Measurements from ENCODE around the gene RAB11FIP3. TPM values are rescaled to one million over a fixed set of nuclear protein-coding genes. Genes with fewer than 3 reads are reported as not detected.
"Not testable (repeated sequence)": the region's sequence is repeated elsewhere in the genome, so short reads cannot be mapped to it uniquely, and the experiment has no call there.

Gene RAB11FIP3
- polyA plus RNA-seq, 1 experiment, result 13.3 TPM

- Histone ChIP-seq H3K36me3 (ENCODE audit: control insufficient read depth, insufficient read depth, low read length) (peaks cover 8% of the 10 kb centered on the region), H3K27me3 (ENCODE audit: control insufficient read depth, insufficient read depth, low read length) (no peaks in the 10 kb centered on the region), H3K4me3 (ENCODE audit: low read depth, low read length) (no peak overlapping the region)
- CTCF ChIA-PET, result interaction anchor here (0.6 kb wide), 1 partner anchor 19 kb away, joined by 3 read pairs; no protein-coding TSS in a partner anchor
- DNase-seq (ENCODE audit: low read depth), result no peak
- TF ChIP-seq CTCF (IDR thresholded peaks at IDR 0.05; ENCODE audit: insufficient read depth, low read depth, low read length), result no peak
- POLR2A ChIA-PET, result no interaction called here
Observed at GRCh38 chr16:466651-467050, 41.2 kb downstream of the RAB11FIP3 start.

- DNase-seq (ENCODE audit: low read depth); H3K4me3 ChIP-seq (ENCODE audit: low read depth, low read length); H3K27me3 ChIP-seq (ENCODE audit: control insufficient read depth, insufficient read depth, low read length); POLR2A ChIA-PET: not testable (repeated sequence)
- CTCF ChIA-PET, result interaction anchor here (0.6 kb wide), 1 partner anchor 18 kb away, joined by 3 read pairs; no protein-coding TSS in a partner anchor
- peaks cover 11% of the 10 kb centered on the region for H3K36me3 ChIP-seq (ENCODE audit: control insufficient read depth, insufficient read depth, low read length)
Observed at GRCh38 chr16:467249-467871, 41.9 kb downstream of the RAB11FIP3 start.

- Histone ChIP-seq H3K4me3 (ENCODE audit: low read depth, low read length) (no peak overlapping the region), H3K27me3 (ENCODE audit: control insufficient read depth, insufficient read depth, low read length) (no peaks in the 10 kb centered on the region), H3K36me3 (ENCODE audit: control insufficient read depth, insufficient read depth, low read length) (peaks cover 10% of the 10 kb centered on the region)
- TF ChIP-seq CTCF (IDR thresholded peaks at IDR 0.05; ENCODE audit: insufficient read depth, low read depth, low read length), result no peak
- ChIA-PET POLR2A (no interaction called here), CTCF (no interaction called here)
- no peak for DNase-seq (ENCODE audit: low read depth)
Observed at GRCh38 chr16:468068-468821, 42.8 kb downstream of the RAB11FIP3 start.

GRCh38 chr16:469459-469858 is 44.0 kb downstream of the RAB11FIP3 start:
- H3K4me3 ChIP-seq (ENCODE audit: low read depth, low read length); POLR2A ChIA-PET: not testable (repeated sequence)

GRCh38 chr16:470418-470817 is 45.0 kb downstream of the RAB11FIP3 start:
- POLR2A ChIA-PET, result interaction anchor here (0.6 kb wide), 1 partner anchor 70 kb away, joined by 4 read pairs; no protein-coding TSS in a partner anchor
- DNase-seq (ENCODE audit: low read depth), result no peak
- TF ChIP-seq CTCF (IDR thresholded peaks at IDR 0.05; ENCODE audit: insufficient read depth, low read depth, low read length), result no peak
- peaks cover 10% of the 10 kb centered on the region for H3K36me3 ChIP-seq (ENCODE audit: control insufficient read depth, insufficient read depth, low read length)
- H3K27me3 ChIP-seq (ENCODE audit: control insufficient read depth, insufficient read depth, low read length), result no peaks in the 10 kb centered on the region
- CTCF ChIA-PET, result no interaction called here
- no peak overlapping the region for H3K4me3 ChIP-seq (ENCODE audit: low read depth, low read length)

More at GRCh38 chr16:469459-469858, 44.0 kb downstream of the RAB11FIP3 start:
- peaks cover 10% of the 10 kb centered on the region for H3K36me3 ChIP-seq (ENCODE audit: control insufficient read depth, insufficient read depth, low read length)
- DNase-seq (ENCODE audit: low read depth); H3K27me3 ChIP-seq (ENCODE audit: control insufficient read depth, insufficient read depth, low read length); CTCF ChIA-PET: not testable (repeated sequence)

- Histone ChIP-seq H3K4me3 (ENCODE audit: low read depth, low read length) (no peak overlapping the region), H3K27me3 (ENCODE audit: control insufficient read depth, insufficient read depth, low read length) (no peaks in the 10 kb centered on the region), H3K36me3 (ENCODE audit: control insufficient read depth, insufficient read depth, low read length) (peaks cover 10% of the 10 kb centered on the region)
- DNase-seq (ENCODE audit: low read depth), result no peak
- TF ChIP-seq CTCF (IDR thresholded peaks at IDR 0.05; ENCODE audit: insufficient read depth, low read depth, low read length), result no peak
- POLR2A ChIA-PET, result no interaction called here
- CTCF ChIA-PET, result interaction anchor here (0.6 kb wide), 1 partner anchor 71 kb away, joined by 3 read pairs; no protein-coding TSS in a partner anchor
Observed at GRCh38 chr16:471353-472198, 46.1 kb downstream of the RAB11FIP3 start.
